ENCODE measurements around the gene TSPAN13.

GRCh38 chr7:16744518-16745250, 8.9 kb upstream of the TSPAN13 start:
- TF ChIP-seq EP300 (IDR thresholded peaks at IDR 0.05) (no peak), CTCF (IDR thresholded peaks at IDR 0.05) (no peak)

All from stomach (tissue), 4 donors.